Measurements from ENCODE around the gene CTTN. TPM values are rescaled to one million over a fixed set of nuclear protein-coding genes. Genes with fewer than 3 reads are reported as not detected.

Gene CTTN
- total RNA-seq, 1 donor from 2014 or later: 313 TPM

DNA sequence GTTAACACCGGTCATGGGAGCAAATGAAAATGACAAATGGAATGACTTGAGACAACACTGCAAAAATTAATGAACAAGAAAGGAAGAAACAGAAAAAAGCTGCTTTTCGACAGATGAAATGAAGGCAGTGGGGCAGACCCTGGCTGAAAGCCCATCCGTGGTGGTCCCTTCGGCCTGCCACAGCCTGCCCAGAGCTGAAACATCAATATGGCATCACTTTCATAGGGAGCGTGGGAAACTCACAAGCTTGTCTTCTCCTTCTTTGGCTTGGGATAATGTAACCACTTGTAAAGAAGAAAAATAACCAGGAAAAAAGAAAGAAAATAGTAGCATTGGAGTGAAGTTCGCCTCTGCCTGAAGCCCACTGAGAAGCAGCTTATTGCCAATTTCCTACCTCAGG is 78.8 kb downstream of the CTTN start:
- Mint-ChIP-seq H3K4me1 (ENCODE audit: unreplicated experiment) (no peaks in the 10 kb centered on the region), H3K36me3 (ENCODE audit: unreplicated experiment) (no peaks in the 10 kb centered on the region)

DNA sequence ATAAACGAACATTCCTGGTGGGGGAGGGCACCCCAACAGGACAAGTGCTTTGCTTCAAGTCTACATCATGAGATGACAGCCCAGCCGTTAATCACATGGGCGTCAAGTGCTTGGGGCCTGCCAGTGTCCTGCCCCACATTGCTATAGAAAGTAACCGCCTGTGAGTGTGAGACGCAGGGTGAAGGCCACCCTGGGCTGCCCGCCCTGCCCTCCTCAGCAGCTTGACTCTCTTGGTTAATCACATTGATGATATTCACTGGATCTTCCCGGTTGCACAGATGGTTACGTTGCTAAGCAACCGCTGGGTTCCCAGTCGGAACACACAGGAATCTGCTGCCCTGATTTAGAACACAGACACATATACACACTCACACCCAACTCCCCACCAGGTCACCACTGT is 79.3 kb downstream of the CTTN start:
- DNase-seq (ENCODE audit: extremely low spot score, unreplicated experiment): no peak
- Mint-ChIP-seq H3K36me3 (ENCODE audit: unreplicated experiment) (no peaks in the 10 kb centered on the region), H3K4me1 (ENCODE audit: unreplicated experiment) (no peaks in the 10 kb centered on the region), H3K9me3 (ENCODE audit: unreplicated experiment) (no peaks in the 10 kb centered on the region), H3K27ac (ENCODE audit: unreplicated experiment) (no peak overlapping the region), H3K27me3 (ENCODE audit: unreplicated experiment) (peaks cover 10% of the 10 kb centered on the region), H3K4me3 (ENCODE audit: unreplicated experiment) (no peak overlapping the region)
- TF ChIP-seq, protein P1, sequence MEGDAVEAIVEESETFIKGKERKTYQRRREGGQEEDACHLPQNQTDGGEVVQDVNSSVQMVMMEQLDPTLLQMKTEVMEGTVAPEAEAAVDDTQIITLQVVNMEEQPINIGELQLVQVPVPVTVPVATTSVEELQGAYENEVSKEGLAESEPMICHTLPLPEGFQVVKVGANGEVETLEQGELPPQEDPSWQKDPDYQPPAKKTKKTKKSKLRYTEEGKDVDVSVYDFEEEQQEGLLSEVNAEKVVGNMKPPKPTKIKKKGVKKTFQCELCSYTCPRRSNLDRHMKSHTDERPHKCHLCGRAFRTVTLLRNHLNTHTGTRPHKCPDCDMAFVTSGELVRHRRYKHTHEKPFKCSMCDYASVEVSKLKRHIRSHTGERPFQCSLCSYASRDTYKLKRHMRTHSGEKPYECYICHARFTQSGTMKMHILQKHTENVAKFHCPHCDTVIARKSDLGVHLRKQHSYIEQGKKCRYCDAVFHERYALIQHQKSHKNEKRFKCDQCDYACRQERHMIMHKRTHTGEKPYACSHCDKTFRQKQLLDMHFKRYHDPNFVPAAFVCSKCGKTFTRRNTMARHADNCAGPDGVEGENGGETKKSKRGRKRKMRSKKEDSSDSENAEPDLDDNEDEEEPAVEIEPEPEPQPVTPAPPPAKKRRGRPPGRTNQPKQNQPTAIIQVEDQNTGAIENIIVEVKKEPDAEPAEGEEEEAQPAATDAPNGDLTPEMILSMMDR (IDR thresholded peaks at IDR 0.05): no peak

More for the DNA sequence above, 78.8 kb downstream of the CTTN start:
- TF ChIP-seq, protein P1 (IDR thresholded peaks at IDR 0.05): no peak
- no peak for DNase-seq (ENCODE audit: extremely low spot score, unreplicated experiment)
- Mint-ChIP-seq H3K27me3 (ENCODE audit: unreplicated experiment) (peaks cover 10% of the 10 kb centered on the region), H3K27ac (ENCODE audit: unreplicated experiment) (no peak overlapping the region), H3K9me3 (ENCODE audit: unreplicated experiment) (no peaks in the 10 kb centered on the region), H3K4me3 (ENCODE audit: unreplicated experiment) (no peak overlapping the region)

DNA sequence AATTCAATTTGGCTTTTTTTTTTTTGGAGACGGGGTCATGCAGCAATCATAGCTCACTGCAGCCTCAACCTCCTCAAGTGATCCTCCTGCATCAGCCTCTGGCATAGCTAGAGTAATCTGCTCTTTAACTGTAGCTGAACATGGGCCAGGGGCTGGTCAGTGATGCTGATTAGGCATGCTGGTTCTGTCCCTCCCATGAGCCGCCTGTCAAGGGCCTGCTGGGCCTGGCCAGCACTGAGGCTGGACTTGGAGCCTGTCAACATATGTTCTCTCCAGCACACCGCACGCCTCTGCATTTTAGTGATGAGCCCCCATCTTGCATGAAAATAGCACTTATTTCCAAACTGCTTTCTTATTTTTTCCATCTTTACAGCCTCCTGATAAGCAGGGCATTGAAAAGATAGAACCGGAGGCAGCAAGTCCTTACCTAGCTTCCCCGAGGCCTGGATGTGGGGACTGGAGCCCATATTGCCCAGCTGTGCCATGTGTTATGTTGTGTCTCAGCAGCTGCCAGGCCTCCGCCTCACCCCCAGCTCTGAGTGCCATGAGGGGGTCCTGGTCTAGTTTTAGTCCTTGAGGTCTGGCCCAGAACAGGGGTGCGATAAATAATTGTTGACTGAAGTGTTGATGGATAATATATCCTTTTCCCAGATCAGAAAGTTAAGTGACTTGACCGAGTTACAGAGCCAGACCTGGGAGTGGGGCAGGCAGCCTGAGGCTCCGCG is 80.0 kb downstream of the CTTN start:
- DNase-seq (ENCODE audit: extremely low spot score, unreplicated experiment): no peak
- H3K4me1 Mint-ChIP-seq (ENCODE audit: unreplicated experiment): no peaks in the 10 kb centered on the region
- TF ChIP-seq, protein P1 (IDR thresholded peaks at IDR 0.05): no peak
- H3K27ac Mint-ChIP-seq (ENCODE audit: unreplicated experiment): no peak overlapping the region
- H3K27me3 Mint-ChIP-seq (ENCODE audit: unreplicated experiment): peaks cover 10% of the 10 kb centered on the region
- no peaks in the 10 kb centered on the region for H3K36me3 Mint-ChIP-seq (ENCODE audit: unreplicated experiment)
- no peak overlapping the region for H3K4me3 Mint-ChIP-seq (ENCODE audit: unreplicated experiment)
- H3K9me3 Mint-ChIP-seq (ENCODE audit: unreplicated experiment): no peaks in the 10 kb centered on the region

DNA sequence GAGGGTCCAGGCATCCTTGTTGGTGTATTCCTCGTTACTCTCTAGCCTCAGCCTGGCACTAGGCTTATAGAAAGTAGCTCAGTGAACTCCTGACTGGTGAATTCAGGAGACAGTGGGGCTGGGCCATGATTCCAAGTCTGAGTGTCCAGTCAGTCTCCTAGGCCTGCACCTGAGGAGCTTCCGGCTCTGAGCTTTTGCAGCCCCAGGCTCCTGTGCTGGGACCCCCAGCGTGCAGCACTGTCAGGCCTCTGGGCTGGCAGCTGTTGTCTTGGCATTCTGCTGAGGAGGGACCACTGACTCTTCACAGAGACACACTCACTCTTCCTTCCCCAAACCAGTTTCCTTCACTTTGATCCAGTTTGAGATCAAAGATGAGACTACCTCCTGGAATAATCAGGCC is 82.4 kb downstream of the CTTN start:
- Mint-ChIP-seq H3K4me1 (ENCODE audit: unreplicated experiment) (no peaks in the 10 kb centered on the region), H3K36me3 (ENCODE audit: unreplicated experiment) (peaks cover 2% of the 10 kb centered on the region), H3K27me3 (ENCODE audit: unreplicated experiment) (peaks cover 10% of the 10 kb centered on the region), H3K4me3 (ENCODE audit: unreplicated experiment) (no peak overlapping the region), H3K9me3 (ENCODE audit: unreplicated experiment) (peaks cover 3% of the 10 kb centered on the region), H3K27ac (ENCODE audit: unreplicated experiment) (no peak overlapping the region)
- TF ChIP-seq, protein P1 (IDR thresholded peaks at IDR 0.05): no peak
- no peak for DNase-seq (ENCODE audit: extremely low spot score, unreplicated experiment)

DNA sequence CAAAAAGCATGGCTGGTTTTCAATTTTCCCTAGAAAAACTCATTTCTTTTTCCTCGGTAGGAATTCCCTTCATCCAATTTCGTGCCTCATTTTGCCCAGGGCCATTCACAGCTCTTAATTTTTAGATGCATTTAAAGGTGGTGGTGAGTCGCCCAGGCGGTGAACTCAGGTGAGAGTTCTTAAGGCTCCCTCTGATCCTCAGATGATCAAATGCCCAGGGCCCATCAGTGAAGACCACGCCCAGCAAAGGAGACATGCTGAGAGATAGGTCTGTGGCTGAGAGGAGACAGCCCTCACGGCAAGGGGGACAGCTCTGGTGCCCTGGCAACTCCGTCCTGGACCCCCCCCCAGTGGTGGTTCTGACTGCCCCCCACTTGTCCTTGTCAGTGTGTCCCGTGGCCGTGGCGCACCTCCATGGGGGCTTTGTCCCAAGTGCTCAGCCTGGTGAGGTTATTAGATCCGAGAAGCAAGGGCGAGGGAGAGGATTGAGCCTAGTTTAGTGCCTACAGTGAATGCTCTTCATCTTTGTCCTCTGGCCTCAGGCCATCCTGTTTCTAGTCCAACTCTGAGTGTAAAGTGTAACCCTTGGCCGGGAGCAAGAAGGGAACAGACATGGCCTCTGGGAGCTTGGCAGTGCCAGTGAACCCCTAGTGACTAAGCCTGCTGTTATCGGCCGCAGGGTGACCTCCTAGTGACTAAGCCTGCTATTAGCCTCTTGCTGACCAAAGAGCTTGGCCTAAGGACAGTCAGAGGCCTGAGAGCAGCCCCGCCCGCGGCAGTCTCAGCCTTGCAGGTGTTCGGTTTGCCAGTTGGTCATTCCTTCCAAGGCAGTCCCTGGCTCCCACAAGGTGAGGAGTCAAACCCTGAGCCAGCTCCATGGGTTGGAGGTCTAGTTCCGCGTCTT is 83.5 kb downstream of the CTTN start:
- H3K4me1 Mint-ChIP-seq (ENCODE audit: unreplicated experiment): no peaks in the 10 kb centered on the region
- H3K9me3 Mint-ChIP-seq (ENCODE audit: unreplicated experiment): peaks cover 4% of the 10 kb centered on the region
- no peak overlapping the region for H3K27ac Mint-ChIP-seq (ENCODE audit: unreplicated experiment)
- no peak overlapping the region for H3K4me3 Mint-ChIP-seq (ENCODE audit: unreplicated experiment)
- no peak for DNase-seq (ENCODE audit: extremely low spot score, unreplicated experiment)
- peaks cover 7% of the 10 kb centered on the region for H3K27me3 Mint-ChIP-seq (ENCODE audit: unreplicated experiment)
- peaks cover 2% of the 10 kb centered on the region for H3K36me3 Mint-ChIP-seq (ENCODE audit: unreplicated experiment)
- TF ChIP-seq, protein P1 (IDR thresholded peaks at IDR 0.05): no peak
